Measurements from ENCODE around the gene TMTC1. TPM values are rescaled to one million over a fixed set of nuclear protein-coding genes. Genes with fewer than 3 reads are reported as not detected.

The TMTC1 gene
- total and polyA plus RNA-seq, 2 experiments from 2014 or later: 4.8 to 24.3 TPM

DNA sequence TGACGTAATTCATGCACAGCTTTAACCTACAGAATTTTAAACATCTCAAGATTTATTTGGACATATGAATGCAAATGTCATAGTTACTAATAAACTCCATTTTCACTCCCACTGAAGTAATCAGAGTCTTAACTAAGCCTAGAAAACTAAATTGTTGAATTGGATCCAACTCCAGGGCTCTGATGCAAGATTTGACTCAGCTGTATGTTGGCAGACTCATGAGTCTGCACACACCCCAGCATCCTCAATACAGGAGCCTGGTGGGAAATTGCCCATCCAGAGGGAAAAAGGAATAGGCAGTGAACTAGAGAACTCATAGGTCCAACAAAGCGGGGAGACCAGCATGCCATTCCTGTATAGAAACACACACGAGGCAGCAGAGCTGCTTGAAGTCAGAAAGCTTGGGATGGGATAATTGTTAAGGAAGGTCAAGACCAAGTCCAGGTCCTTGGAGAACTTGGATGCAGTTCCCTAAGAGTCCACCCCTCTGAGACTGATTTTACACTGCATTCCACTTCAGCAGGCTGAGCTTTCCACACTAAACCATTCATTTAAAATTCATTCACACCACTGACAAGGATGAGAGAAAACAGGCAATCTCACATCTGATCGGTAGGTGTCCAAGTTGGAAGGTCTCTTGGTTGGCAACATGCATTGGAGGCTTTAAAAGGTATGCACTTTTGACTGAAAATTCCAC, 14.4 kb downstream of the TMTC1 start (continued):
- TF ChIP-seq, protein P1, sequence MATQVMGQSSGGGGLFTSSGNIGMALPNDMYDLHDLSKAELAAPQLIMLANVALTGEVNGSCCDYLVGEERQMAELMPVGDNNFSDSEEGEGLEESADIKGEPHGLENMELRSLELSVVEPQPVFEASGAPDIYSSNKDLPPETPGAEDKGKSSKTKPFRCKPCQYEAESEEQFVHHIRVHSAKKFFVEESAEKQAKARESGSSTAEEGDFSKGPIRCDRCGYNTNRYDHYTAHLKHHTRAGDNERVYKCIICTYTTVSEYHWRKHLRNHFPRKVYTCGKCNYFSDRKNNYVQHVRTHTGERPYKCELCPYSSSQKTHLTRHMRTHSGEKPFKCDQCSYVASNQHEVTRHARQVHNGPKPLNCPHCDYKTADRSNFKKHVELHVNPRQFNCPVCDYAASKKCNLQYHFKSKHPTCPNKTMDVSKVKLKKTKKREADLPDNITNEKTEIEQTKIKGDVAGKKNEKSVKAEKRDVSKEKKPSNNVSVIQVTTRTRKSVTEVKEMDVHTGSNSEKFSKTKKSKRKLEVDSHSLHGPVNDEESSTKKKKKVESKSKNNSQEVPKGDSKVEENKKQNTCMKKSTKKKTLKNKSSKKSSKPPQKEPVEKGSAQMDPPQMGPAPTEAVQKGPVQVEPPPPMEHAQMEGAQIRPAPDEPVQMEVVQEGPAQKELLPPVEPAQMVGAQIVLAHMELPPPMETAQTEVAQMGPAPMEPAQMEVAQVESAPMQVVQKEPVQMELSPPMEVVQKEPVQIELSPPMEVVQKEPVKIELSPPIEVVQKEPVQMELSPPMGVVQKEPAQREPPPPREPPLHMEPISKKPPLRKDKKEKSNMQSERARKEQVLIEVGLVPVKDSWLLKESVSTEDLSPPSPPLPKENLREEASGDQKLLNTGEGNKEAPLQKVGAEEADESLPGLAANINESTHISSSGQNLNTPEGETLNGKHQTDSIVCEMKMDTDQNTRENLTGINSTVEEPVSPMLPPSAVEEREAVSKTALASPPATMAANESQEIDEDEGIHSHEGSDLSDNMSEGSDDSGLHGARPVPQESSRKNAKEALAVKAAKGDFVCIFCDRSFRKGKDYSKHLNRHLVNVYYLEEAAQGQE (IDR thresholded peaks at IDR 0.05; ENCODE audit: unreplicated experiment): no peak
- TF ChIP-seq ZNF114 (CRISPR knock-in tag; IDR thresholded peaks at IDR 0.05) (no peak), POLR2AphosphoS5 (IDR thresholded peaks at IDR 0.05; ENCODE audit: low read depth) (no peak)

DNA sequence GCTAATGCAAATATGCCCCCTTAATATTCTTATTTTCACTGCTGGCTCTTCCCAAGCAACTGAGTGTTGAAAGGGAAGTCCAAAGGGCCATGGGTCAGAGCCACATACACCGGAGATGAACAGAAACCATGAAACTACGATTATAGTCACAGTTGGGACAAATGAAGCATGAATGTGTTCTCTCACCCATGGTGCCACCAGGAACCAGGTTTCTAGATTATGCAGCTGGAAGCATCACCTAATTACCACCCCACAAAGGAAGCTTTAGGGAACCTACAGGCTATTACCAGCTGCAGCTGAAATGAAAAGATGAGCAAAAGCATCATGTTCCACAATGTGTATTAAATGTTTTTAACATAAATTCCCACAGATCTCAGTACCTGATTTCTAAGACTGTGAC, 15.4 kb downstream of the TMTC1 start:
- peaks cover 56% of the 10 kb centered on the region for H3K79me2 ChIP-seq (replicated peaks; ENCODE audit: insufficient read depth)
- H3K27me3 ChIP-seq (ENCODE audit: insufficient read depth): no peaks in the 10 kb centered on the region
- DNase-seq (ENCODE audit: low spot score): no peak
- 0 out of 2 replicates have a peak, but pooled peaks cover 10% of the 10 kb centered on the region for H4K20me1 ChIP-seq (replicated peaks; ENCODE audit: insufficient read depth)
- peaks cover 18% of the 10 kb centered on the region; the same call in 1 of the 2 replicates for H3K4me1 ChIP-seq (ENCODE audit: insufficient read depth)
- no peak overlapping the region for H3K4me2 ChIP-seq
- no peaks in the 10 kb centered on the region for H3K27me3 Mint-ChIP-seq (ENCODE audit: insufficient read depth, low read depth, poor library complexity)
- no peaks in the 10 kb centered on the region for H3F3A ChIP-seq (replicated peaks; ENCODE audit: low read depth)
- peaks cover 27% of the 10 kb centered on the region for H3K4me1 Mint-ChIP-seq
- no peak overlapping the region for H3K27ac ChIP-seq (ENCODE audit: low read depth)
- no peaks in the 10 kb centered on the region for H3K36me3 ChIP-seq (ENCODE audit: insufficient read depth)
- H3K27ac Mint-ChIP-seq: no peak overlapping the region
- H3K9me2 ChIP-seq (ENCODE audit: insufficient read depth): no peaks in the 10 kb centered on the region; the same call in 1 of the 2 replicates
- no peak overlapping the region for H2AFZ ChIP-seq
- peaks cover 11% of the 10 kb centered on the region; the same call in 2 of the 3 replicates for H3K36me3 Mint-ChIP-seq (ENCODE audit: low read depth)
- no peak overlapping the region for H3K4me3 Mint-ChIP-seq
- no peak overlapping the region for H3K4me3 ChIP-seq
- H3K9me3 Mint-ChIP-seq: no peaks in the 10 kb centered on the region
- ATAC-seq: no peak
- no peak for TF ChIP-seq EZH2 (IDR thresholded peaks at IDR 0.05; ENCODE audit: low read depth, unreplicated experiment)
- no peak for TF ChIP-seq CREB1 (CRISPR knock-in tag; IDR thresholded peaks at IDR 0.05; ENCODE audit: low read depth)
- no peak for TF ChIP-seq STAT1 (IDR thresholded peaks at IDR 0.05; ENCODE audit: unreplicated experiment)
- no peak for TF ChIP-seq ZNF114 (CRISPR knock-in tag; IDR thresholded peaks at IDR 0.05)
- no peak for TF ChIP-seq POLR2AphosphoS5 (IDR thresholded peaks at IDR 0.05; ENCODE audit: low read depth)
- TF ChIP-seq, protein P1 (IDR thresholded peaks at IDR 0.05; ENCODE audit: unreplicated experiment): no peak
- TF ChIP-seq ZNF331 (CRISPR knock-in tag; IDR thresholded peaks at IDR 0.05; ENCODE audit: low read depth): no peak
- TF ChIP-seq, protein P2, sequence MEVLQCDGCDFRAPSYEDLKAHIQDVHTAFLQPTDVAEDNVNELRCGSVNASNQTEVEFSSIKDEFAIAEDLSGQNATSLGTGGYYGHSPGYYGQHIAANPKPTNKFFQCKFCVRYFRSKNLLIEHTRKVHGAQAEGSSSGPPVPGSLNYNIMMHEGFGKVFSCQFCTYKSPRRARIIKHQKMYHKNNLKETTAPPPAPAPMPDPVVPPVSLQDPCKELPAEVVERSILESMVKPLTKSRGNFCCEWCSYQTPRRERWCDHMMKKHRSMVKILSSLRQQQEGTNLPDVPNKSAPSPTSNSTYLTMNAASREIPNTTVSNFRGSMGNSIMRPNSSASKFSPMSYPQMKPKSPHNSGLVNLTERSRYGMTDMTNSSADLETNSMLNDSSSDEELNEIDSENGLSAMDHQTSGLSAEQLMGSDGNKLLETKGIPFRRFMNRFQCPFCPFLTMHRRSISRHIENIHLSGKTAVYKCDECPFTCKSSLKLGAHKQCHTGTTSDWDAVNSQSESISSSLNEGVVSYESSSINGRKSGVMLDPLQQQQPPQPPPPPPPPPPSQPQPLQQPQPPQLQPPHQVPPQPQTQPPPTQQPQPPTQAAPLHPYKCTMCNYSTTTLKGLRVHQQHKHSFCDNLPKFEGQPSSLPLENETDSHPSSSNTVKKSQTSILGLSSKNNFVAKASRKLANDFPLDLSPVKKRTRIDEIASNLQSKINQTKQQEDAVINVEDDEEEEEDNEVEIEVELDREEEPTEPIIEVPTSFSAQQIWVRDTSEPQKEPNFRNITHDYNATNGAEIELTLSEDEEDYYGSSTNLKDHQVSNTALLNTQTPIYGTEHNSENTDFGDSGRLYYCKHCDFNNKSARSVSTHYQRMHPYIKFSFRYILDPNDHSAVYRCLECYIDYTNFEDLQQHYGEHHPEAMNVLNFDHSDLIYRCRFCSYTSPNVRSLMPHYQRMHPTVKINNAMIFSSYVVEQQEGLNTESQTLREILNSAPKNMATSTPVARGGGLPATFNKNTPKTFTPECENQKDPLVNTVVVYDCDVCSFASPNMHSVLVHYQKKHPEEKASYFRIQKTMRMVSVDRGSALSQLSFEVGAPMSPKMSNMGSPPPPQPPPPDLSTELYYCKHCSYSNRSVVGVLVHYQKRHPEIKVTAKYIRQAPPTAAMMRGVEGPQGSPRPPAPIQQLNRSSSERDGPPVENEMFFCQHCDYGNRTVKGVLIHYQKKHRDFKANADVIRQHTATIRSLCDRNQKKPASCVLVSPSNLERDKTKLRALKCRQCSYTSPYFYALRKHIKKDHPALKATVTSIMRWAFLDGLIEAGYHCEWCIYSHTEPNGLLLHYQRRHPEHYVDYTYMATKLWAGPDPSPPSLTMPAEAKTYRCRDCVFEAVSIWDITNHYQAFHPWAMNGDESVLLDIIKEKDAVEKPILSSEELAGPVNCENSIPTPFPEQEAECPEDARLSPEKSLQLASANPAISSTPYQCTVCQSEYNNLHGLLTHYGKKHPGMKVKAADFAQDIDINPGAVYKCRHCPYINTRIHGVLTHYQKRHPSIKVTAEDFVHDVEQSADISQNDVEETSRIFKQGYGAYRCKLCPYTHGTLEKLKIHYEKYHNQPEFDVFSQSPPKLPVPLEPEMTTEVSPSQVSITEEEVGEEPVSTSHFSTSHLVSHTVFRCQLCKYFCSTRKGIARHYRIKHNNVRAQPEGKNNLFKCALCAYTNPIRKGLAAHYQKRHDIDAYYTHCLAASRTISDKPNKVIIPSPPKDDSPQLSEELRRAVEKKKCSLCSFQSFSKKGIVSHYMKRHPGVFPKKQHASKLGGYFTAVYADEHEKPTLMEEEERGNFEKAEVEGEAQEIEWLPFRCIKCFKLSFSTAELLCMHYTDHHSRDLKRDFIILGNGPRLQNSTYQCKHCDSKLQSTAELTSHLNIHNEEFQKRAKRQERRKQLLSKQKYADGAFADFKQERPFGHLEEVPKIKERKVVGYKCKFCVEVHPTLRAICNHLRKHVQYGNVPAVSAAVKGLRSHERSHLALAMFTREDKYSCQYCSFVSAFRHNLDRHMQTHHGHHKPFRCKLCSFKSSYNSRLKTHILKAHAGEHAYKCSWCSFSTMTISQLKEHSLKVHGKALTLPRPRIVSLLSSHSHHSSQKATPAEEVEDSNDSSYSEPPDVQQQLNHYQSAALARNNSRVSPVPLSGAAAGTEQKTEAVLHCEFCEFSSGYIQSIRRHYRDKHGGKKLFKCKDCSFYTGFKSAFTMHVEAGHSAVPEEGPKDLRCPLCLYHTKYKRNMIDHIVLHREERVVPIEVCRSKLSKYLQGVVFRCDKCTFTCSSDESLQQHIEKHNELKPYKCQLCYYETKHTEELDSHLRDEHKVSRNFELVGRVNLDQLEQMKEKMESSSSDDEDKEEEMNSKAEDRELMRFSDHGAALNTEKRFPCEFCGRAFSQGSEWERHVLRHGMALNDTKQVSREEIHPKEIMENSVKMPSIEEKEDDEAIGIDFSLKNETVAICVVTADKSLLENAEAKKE (CRISPR knock-in tag; IDR thresholded peaks at IDR 0.05): no peak
